H54 (cell line): Measurements from ENCODE around the gene NUDT6.
"Not testable (repeated sequence)": the region's sequence is repeated elsewhere in the genome, so short reads cannot be mapped to it uniquely, and the experiment has no call there.

Experiments
- DNase-seq: peaks from one replicate; pipeline ENCODE4 v3.0.0; 2011; ENCODE audit warnings: low spot score, mixed read lengths; ENCODE audit not compliant: insufficient read length
- FAIRE-seq: peaks from 3 replicates; lab custom pipeline; 2011; peaks lifted over from hg19 to GRCh38; lab: Jason Lieb, UNC
- POLR2A ChIP-seq: IDR thresholded peaks from 2 replicates; pipeline ENCODE4 v1.6.1; 2011; ENCODE audit warnings: low read depth, mild to moderate bottlenecking, low read length

The NUDT6 gene

DNA sequence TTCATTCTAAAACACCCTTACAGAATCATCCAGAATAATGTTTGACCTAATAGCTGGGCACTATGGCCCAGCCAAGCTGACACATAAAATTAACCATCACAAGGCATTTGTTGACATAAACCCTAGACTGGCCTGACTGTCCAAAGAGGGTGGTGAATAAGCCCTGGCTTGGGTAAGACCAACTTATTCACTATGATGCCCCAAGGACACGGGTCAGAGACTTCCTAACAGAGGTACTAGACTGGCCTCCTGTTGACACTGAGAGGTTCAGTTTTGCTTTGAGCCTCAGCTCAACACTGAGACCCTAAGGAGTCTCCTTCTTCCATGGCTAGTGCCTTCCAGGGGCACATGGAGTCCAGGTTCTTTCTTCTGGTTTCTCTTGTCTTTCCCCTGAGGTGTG is 74.5 kb downstream of the NUDT6 start:
- TF ChIP-seq POLR2A: no peak
- FAIRE-seq (no peak), DNase-seq (no peak)

DNA sequence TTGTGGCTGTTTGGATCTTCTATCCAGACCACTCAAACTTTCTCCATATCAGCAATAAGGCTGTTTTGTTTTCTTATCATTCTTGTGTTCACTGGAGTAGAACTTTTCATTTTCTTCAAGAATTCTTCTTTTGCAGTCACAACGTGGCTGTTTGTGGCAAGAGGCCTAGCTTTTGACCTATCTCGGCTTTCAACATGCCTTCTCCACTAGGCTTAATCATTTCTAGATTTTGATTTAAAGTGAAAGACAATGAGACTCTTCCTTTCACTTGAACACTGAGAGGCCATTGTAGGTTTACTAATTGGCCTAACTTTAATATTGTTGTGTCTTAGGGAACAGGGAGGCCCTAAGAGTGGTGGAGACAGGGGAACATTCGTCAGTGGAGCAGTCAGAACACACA is 76.6 kb downstream of the NUDT6 start:
- no peak for TF ChIP-seq POLR2A
- DNase-seq (no peak), FAIRE-seq (no peak)

DNA sequence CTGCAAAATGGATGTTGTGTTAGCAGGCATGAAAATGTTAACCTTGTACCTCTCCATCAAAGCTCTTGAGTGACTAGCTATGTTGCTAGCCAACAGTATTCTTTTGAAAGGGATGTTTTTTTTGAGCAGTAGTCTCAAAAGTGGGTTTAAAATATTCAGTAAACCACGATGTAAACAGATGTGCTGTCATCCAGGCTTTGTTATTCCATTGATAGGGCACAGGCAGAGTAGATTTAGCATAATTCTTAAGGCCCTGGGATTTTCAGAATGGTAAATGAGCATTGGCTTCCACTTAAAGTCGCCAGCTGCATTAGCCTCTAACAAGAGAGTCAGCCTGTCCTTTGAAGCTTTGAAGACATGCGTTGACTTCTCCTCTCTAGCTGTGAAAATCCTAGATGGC is 77.3 kb downstream of the NUDT6 start:
- no peak for TF ChIP-seq POLR2A
- DNase-seq (no peak), FAIRE-seq (no peak)

DNA sequence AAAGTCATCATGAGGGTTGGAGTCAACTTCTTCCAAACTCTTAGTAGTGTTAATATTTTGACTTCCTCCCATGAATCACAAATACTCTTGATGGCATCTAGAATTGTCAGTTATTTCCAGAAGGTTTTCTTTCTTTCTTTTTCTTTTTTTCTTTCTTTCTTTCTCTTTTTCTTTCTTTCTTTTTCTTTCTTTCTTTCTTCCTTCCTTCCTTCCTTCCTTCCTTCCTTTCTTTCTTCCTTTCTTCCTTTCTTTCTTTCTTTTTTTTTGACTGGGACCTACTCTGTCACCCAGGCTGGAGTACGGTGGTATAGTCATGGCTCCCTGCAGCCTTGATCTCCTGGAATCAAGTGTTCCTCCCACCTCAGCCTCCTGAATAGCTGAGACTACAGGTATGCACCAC is 78.0 kb downstream of the NUDT6 start:
- DNase-seq, FAIRE-seq: not testable (repeated sequence)

DNA sequence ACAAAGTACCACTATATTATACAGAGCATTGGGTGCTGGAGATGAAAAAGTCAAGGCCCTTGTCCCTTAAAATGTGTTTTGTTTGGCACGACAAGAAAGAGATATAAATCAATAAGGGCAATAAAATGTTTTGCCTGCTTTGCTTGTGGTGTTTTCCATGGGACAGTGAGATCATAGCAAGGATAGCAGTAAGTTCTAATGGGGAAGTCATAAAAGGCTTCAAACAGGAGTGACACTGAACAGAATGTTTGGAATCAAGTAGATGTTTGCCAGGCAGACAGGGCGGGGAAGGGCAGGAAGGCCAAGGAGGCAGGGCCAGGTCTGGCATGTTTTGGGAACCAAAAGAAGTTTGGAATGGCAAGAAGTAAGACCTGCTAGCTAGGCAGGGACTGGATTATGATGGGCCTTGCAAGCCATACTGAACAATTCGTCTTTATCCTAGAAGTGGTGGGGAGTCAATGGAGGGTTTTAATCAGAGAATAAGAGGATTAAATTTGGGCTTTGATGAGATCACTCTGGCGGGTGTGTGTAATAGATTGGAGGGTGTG is 79.3 kb downstream of the NUDT6 start:
- no peak for FAIRE-seq
- no peak for DNase-seq
- TF ChIP-seq POLR2A: no peak
